Suprapubic skin (tissue), 4 donors: ENCODE results near the gene GPX8.

ENCODE experiments used
- EP300 ChIP-seq: sonication (generic); formaldehyde crosslinking; IDR thresholded peaks from one replicate; pipeline ENCODE4 v1.6.1; 2017; ENCODE audit warnings: antibody characterized with exemption
- POLR2A ChIP-seq, 2 donors: fragments of 450-650 bp; IDR thresholded peaks; one replicate each; pipeline ENCODE4 v1.6.1; 2017; ENCODE audit warnings: antibody characterized with exemption in 2 of 2, mild to moderate bottlenecking in 2 of 2, moderate library complexity in 2 of 2
- POLR2AphosphoS5 ChIP-seq, 3 donors: sonication (generic); formaldehyde crosslinking; IDR thresholded peaks; one replicate each; pipeline ENCODE4 v1.6.1; 2017; ENCODE audit warnings: antibody characterized with exemption in 3 of 3
- TF ChIP-seq, protein P1 (sequence below), 2 donors: fragments of 200-600 bp in 1 of 2; fragments of 450-650 bp in 1 of 2; sonication (generic) in 1 of 2; IDR thresholded peaks; one replicate each; pipeline ENCODE4 v1.5.1; 2016 to 2019; ENCODE audit warnings: antibody characterized with exemption in 2 of 2, mild to moderate bottlenecking in 1 of 2, moderate library complexity in 1 of 2

DNA sequence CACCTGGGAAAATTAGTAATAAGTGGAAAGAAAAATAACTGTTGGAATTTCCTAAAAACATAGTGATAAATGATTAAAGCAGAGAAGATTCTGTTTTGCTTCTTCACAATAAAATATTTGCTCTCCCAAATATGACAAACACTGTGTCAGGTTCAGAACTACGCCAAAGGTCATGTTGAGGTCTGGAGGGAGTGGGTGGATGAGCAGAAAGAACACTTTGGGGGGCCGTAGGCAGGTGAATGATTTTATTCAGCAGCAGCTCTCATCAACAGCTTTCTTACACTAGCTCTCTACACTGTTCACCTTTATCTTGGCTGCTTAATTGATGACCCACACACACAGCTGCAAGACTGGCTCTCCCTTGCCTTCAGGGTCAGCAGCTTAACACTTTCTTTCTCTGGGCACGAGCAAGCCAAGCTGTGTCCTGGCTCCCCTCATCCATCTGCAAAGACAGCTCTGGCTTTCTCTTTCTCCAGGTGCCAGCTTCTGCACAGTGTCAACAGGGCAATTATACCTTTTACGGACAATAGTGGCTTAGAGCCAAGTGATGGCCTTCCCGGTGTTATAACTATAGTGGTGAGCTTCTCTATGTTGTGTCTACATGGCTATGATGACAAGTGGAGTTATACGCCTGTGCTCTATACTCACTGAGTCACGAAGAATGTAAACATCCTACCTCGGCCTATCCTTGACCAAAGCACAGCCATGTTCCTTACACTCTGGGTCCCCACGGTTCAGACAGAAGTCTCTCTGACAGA, 18.9 kb upstream of the GPX8 start:
- TF ChIP-seq, protein P1, sequence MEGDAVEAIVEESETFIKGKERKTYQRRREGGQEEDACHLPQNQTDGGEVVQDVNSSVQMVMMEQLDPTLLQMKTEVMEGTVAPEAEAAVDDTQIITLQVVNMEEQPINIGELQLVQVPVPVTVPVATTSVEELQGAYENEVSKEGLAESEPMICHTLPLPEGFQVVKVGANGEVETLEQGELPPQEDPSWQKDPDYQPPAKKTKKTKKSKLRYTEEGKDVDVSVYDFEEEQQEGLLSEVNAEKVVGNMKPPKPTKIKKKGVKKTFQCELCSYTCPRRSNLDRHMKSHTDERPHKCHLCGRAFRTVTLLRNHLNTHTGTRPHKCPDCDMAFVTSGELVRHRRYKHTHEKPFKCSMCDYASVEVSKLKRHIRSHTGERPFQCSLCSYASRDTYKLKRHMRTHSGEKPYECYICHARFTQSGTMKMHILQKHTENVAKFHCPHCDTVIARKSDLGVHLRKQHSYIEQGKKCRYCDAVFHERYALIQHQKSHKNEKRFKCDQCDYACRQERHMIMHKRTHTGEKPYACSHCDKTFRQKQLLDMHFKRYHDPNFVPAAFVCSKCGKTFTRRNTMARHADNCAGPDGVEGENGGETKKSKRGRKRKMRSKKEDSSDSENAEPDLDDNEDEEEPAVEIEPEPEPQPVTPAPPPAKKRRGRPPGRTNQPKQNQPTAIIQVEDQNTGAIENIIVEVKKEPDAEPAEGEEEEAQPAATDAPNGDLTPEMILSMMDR (IDR thresholded peaks at IDR 0.05): no peak
- TF ChIP-seq POLR2A (IDR thresholded peaks at IDR 0.05): no peak
- no peak for TF ChIP-seq POLR2AphosphoS5 (IDR thresholded peaks at IDR 0.05)
- no peak for TF ChIP-seq EP300
